Immature natural killer cell (primary cell): Measurements from ENCODE around the gene TMEM125. TPM values are rescaled to one million over a fixed set of nuclear protein-coding genes. Genes with fewer than 3 reads are reported as not detected.

Experiments used
- DNase-seq, 3 donors: peaks; one replicate each; pipeline ENCODE4 v3.0.0; 2022; ENCODE audit warnings: mixed read lengths in 1 of 3
- H3K27ac Mint-ChIP-seq, 6 donors: one replicate each; pipeline ENCODE4 v1.8.0; 2020; ENCODE audit warnings: mixed read lengths in 6 of 6, mild to moderate bottlenecking in 5 of 6, inconsistent platforms in 4 of 6, moderate library complexity in 3 of 6
- H3K27me3 Mint-ChIP-seq, 3 donors: one replicate each; pipeline ENCODE4 v1.8.0; 2020 to 2021; ENCODE audit warnings: low read depth in 3 of 3, mild to moderate bottlenecking in 3 of 3, mixed read lengths in 3 of 3, moderate library complexity in 3 of 3, inconsistent platforms in 1 of 3
- H3K36me3 Mint-ChIP-seq, 3 donors: one replicate each; pipeline ENCODE4 v1.8.0; 2020; ENCODE audit warnings: mixed read lengths in 3 of 3, inconsistent platforms in 2 of 3, mild to moderate bottlenecking in 2 of 3
- H3K4me1 Mint-ChIP-seq, 2 donors: one replicate each; pipeline ENCODE4 v1.8.0; 2020; ENCODE audit warnings: inconsistent platforms in 2 of 2, mild to moderate bottlenecking in 2 of 2, mixed read lengths in 2 of 2, moderate library complexity in 1 of 2
- H3K4me3 Mint-ChIP-seq, 5 donors: one replicate each; pipeline ENCODE4 v1.8.0; 2020; ENCODE audit warnings: mild to moderate bottlenecking in 5 of 5, mixed read lengths in 5 of 5, inconsistent platforms in 3 of 5, moderate library complexity in 3 of 5
- H3K9me3 Mint-ChIP-seq, 6 donors: one replicate each; pipeline ENCODE4 v1.8.0; 2020; ENCODE audit warnings: mild to moderate bottlenecking in 6 of 6, mixed read lengths in 6 of 6, inconsistent platforms in 4 of 6, moderate library complexity in 3 of 6
- polyA plus RNA-seq, 3 donors: library from polyadenylated mRNA; unstranded; fragments of 300-500 nt; fragmentation: Illumina TruSeq; gene quantifications; one replicate each; pipeline ENCODE4 v1.2.3, GENCODE V29; 2021

The TMEM125 gene
- polyA plus RNA-seq, 3 donors from 2014 or later, result 0.53 to 3.7 TPM; not detected in 1

DNA sequence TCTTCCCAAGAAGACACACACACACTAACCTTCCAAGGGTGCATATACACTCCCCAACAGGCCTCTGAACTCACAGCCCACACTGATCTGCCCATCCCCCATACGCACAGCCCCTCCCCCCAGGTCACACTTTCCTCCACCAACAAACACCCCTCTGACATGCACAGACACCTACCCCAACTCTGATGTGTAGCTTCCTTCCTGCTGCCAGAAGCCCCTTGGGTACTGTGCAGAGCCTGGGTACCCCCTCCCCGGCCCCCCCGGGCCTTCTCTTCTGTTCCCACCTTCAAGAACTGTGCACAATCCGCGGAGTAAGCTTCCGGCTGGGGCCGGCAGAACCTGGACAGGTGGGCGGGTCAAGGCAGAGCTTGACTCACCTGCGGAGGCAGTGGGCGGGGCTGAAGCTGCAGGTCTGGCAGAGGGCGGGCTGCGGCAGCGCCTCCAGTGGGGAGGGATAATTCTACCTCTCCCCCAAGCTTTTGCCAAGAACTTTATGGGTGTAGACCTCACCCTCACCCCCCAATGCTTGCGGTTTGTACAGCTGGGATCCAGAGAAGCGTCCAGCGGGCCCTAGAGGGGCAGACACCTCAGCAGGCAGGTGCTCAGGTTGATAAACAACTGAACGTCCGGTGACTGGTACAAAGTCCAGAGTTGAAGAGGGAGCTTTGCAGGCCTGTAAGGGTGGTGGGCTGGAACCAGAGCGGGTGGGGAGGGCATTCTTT lies 15.6 kb downstream of the TMEM125 start, which contains the start of gene C1orf210:
Gene C1orf210 (minus strand): TSS at position 313 of the 722 bp plus-strand sequence. CDS start 2,311 bp downstream, outside the sequence.
- H3K4me1 Mint-ChIP-seq, result peaks cover 0 to 1% of the 10 kb centered on the region in 2 donors
- no peak for DNase-seq
- no peak within 1 kb of the TSS for H3K27ac Mint-ChIP-seq
- H3K9me3 Mint-ChIP-seq, result no peaks in the 10 kb centered on the region
- no peak within 1 kb of the TSS for H3K4me3 Mint-ChIP-seq
- no peaks in the 10 kb centered on the region for H3K27me3 Mint-ChIP-seq
- H3K36me3 Mint-ChIP-seq, result no peaks in the 10 kb centered on the region

DNA sequence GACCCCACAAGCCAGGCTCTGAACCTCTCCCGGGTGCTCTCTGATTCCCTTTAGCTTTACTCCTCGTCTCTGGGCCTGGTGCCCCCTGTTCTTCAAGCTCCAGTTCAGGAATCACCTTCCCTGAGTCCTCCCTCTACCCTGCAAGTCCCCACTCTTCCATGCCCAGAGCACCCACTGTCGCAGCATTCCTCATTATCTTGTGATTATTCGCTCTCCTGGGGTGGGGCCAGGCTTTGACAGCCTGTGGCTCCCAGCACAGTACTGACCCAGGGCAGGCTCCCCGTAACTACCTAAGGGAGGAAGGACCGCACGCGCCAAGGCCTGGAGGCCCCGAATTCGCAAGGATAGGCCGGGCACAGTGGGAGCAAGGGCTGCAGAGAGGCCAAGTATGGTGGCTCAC lies 16.3 kb downstream of the TMEM125 start:
- Mint-ChIP-seq H3K36me3 (no peaks in the 10 kb centered on the region), H3K4me3 (no peak overlapping the region), H3K27ac (no peak overlapping the region), H3K4me1 (peaks cover 0 to 1% of the 10 kb centered on the region in 2 donors), H3K27me3 (no peaks in the 10 kb centered on the region), H3K9me3 (no peaks in the 10 kb centered on the region)
- DNase-seq, result no peak

DNA sequence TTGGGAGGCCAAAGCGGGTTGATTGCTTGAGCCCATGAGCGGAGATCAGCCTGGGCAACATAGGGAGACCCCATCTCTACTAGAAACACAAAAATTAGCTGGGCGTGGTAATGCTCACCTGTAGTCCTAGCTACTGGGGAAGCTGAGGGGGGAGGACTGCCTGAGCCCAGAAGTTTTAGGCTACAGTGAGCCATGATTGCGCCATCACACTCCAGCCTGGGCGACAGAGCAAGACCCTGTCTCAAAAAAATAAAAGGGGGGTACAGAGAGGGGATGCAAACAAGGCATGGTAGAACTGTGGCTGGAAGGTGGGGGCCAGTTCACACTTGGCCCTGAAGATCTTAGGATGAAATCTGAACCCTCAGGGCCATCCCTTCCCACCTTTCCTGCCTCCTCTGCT lies 16.8 kb downstream of the TMEM125 start:
- Mint-ChIP-seq H3K9me3 (no peaks in the 10 kb centered on the region), H3K27me3 (no peaks in the 10 kb centered on the region), H3K4me3 (no peak overlapping the region), H3K36me3 (no peaks in the 10 kb centered on the region), H3K4me1 (peaks cover 0 to 1% of the 10 kb centered on the region in 2 donors), H3K27ac (no peak overlapping the region)
- DNase-seq, result no peak

DNA sequence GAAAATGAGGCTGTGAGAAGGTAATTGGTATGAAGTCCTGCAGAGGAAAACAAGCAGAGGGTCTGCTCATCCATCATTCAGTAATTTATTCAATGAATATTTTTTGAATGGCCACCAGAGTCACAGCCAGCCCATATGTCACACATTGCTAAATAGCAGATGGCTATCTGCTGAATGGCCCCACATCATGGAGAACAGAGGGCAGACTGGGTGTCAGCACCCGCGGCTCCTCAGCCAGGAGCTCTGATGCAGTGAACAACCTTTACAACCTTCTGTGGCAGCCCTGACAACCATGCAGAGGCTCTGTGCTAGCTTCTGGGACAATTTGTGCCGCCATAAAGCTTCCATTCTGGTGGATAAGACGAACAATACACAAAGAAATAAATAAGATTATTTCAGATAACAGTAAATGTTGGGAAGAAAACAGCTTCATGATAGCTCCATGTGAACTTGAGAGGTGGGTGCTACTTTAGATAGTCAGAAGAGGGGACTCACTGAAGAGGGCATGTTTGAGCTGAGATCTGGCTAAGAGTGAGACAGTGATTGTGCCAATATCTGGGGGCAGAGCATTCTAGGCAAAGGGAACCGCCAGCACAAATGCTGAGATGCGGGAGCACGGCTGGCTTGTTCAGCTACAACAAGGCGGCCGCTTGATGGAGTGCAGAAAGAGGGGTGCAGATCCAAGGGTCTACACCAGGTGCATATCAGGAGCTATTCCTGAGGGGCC lies 18.4 kb downstream of the TMEM125 start:
- H3K9me3 Mint-ChIP-seq, result no peaks in the 10 kb centered on the region
- H3K27ac Mint-ChIP-seq, result no peak overlapping the region
- H3K4me3 Mint-ChIP-seq, result no peak overlapping the region

DNA sequence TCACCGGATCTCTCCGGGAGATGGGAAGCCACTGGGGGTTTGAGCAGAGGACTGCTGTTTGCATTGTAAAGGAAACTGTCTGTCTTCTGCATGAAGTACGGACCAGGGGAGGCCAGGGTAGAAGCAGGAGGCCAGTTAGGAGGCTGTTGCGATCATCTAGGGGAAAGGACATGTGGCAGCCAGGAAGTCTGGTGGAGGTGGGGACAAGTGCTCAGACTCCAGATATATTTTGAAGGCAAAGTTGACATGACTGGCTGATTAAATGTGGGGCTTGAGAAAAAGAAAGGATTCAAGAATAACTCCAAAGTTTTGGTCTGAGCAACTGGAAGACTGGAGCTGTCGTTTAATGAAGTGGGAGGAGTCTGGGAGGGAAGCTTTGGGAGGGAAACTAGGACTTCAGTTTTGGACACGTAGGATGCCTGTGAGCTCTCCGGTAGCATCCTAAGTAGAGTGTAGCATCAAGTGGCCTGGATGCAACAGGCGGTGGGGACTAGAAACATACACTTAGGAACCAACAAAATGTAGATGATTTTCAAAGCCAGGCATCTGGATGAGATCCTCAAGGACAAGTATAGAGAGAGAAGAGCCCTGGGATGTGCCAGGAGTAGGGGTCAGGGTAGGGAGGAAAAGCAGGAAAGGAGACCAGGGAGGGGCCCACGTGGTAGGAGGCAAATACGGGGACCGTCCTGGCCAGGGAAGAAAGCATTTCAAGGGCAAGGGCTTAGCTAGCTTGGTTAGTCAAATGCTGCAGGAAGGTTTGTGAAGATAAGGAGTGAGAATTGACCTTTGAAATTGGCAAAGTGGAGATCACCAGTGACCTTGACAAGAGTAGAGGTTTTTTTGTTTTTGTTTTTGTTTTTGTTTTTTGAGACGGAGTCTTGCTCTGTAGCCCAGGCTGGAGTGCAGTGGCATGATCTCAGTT lies 19.3 kb downstream of the TMEM125 start:
- no peak overlapping the region for H3K4me3 Mint-ChIP-seq
- H3K27ac Mint-ChIP-seq, result no peak overlapping the region
- H3K4me1 Mint-ChIP-seq, result peaks cover 0 to 1% of the 10 kb centered on the region in 2 donors
- DNase-seq, result no peak
- H3K36me3 Mint-ChIP-seq, result no peaks in the 10 kb centered on the region
- no peaks in the 10 kb centered on the region for H3K9me3 Mint-ChIP-seq
- no peaks in the 10 kb centered on the region for H3K27me3 Mint-ChIP-seq

More for the DNA sequence above, 18.4 kb downstream of the TMEM125 start:
- H3K4me1 Mint-ChIP-seq, result peaks cover 0 to 1% of the 10 kb centered on the region in 2 donors
- no peaks in the 10 kb centered on the region for H3K36me3 Mint-ChIP-seq
- H3K27me3 Mint-ChIP-seq, result no peaks in the 10 kb centered on the region
- no peak for DNase-seq

DNA sequence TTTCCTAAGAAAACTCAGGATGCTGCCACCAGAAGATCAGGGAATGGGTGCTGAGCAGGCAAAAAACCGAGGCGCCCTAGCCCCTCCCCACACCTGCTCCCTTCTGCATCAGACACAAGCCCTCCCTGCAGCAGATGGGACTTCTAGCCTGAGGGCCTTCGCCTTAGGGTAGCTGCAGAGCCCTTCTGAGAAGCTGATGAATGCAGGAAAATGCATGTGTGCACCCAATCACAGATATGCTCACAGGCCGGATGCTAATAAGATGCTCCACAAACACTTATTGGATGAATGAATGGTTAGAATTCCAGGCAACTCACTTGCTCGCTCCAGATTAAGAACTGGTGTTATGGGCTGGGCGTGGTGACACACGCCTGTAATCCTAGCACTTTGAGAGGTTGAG lies 22.4 kb downstream of the TMEM125 start:
- H3K27ac Mint-ChIP-seq, result no peak overlapping the region
- no peaks in the 10 kb centered on the region for H3K9me3 Mint-ChIP-seq
- no peaks in the 10 kb centered on the region for H3K36me3 Mint-ChIP-seq
- no peak overlapping the region for H3K4me3 Mint-ChIP-seq
- peaks cover 5 to 7% of the 10 kb centered on the region in 2 donors for H3K4me1 Mint-ChIP-seq
- no peak for DNase-seq
- peaks cover 0 to 4% (median 0%) of the 10 kb centered on the region in 3 donors for H3K27me3 Mint-ChIP-seq

DNA sequence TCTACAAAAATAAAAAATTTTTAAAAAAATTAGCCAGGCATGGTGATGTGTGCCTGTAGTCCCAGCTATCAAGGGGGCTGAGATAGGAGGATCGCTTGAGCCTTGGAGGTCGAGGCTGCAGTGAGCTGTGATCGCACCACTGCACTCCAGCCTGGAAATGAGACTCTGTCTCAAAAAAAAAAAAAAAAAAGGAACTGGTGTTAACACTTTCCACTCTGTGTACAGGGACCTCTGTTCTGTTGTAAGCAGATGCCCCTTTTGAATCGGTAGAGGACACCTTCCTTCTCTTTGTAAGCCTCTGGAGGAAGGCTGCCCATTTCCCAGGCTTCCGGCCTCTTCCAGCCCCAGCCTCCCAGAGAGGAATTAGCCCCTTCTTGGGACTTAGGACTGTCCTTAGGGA lies 22.9 kb downstream of the TMEM125 start:
- H3K27ac Mint-ChIP-seq, result no peak overlapping the region
- H3K4me3 Mint-ChIP-seq, result no peak overlapping the region
- no peaks in the 10 kb centered on the region for H3K9me3 Mint-ChIP-seq
- no peak for DNase-seq
- H3K27me3 Mint-ChIP-seq, result peaks cover 0 to 4% (median 0%) of the 10 kb centered on the region in 3 donors
- H3K36me3 Mint-ChIP-seq, result no peaks in the 10 kb centered on the region
- H3K4me1 Mint-ChIP-seq, result peaks cover 5 to 7% of the 10 kb centered on the region in 2 donors

DNA sequence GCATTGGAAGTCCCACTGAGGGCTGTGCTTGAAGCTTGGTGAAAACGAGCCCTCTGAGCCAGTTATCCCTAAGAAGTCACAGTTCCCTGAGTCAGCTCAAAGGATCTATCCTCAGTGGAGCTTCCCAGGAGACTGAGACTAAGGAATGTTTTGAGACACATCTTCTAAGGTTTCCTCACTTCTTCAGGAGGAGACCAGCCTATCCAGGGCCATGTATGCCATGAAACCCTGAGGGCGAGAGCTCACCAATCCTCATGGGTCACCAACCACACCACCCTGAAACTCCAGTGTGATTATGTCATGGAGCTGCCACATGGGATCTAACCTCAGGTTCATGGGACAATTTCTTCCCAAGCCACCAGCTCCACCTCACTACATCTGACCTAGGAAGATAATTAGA lies 23.4 kb downstream of the TMEM125 start:
- Mint-ChIP-seq H3K9me3 (no peaks in the 10 kb centered on the region), H3K27ac (no peak overlapping the region), H3K4me1 (peaks cover 5 to 7% of the 10 kb centered on the region in 2 donors), H3K4me3 (no peak overlapping the region), H3K27me3 (peaks cover 0 to 4% (median 0%) of the 10 kb centered on the region in 3 donors), H3K36me3 (no peaks in the 10 kb centered on the region)
- DNase-seq, result no peak

DNA sequence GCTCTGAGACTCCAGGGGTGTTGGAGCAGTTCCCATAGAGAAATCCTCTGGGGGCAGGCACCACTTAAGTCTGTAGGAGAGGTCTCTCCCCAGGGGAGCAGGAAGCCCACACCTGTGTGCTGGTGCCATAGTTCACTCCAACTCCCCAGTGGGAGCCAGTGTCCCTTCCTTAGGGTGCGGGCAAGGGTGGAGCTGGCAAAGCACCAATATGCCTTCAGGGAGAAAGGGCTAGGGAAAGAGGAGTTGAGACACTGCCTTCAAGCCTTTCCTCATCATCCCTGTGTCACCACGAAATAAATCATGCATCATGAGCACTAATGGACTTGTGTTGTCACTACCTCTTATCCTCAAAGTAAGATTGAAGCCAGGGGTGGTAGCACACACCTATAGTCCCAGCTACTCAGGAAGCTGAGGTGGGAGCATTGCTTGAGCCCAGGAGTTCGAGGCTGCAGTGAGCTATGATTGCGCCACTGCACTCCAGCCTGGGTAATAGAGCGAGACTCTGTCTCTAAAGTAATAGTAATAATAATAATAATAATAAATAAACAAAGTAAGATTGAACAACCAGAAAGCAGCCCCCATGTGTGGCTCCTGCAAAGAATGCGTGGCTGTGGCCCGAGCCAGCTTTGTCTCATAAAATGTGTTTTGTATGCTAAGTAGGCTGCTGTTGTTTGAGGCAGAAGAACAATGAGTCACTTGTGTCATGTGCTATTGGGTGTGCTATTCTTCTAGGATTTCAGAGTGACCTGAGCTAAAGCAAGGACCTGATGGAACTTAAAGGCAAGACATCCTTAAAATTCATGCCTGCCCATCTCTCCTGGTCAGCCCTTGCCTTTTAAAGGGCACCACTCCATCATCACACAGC lies 24.3 kb downstream of the TMEM125 start:
- Mint-ChIP-seq H3K27ac (no peak overlapping the region), H3K4me3 (no peak overlapping the region), H3K4me1 (peaks cover 5 to 7% of the 10 kb centered on the region in 2 donors), H3K27me3 (peaks cover 0 to 4% (median 0%) of the 10 kb centered on the region in 3 donors), H3K36me3 (no peaks in the 10 kb centered on the region), H3K9me3 (no peaks in the 10 kb centered on the region)
- DNase-seq, result no peak

DNA sequence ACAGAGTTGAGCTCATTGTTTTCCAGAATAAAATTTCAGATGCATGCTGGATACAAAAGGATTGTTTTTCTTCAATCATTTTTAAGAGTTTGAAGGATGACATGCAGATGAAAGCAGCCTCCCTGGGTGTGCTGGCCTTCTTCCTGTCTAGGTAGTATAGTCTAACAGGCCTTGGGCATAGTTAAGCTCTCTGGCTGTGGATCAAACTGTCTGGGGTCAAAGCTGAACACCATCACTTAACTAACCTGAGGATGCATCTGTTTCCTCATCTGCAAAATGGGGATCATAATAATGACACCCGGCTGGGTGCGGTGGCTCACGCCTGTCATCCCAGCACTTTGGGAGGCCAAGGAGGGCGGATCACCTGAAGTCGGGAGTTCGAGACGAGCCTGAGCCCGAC lies 25.0 kb downstream of the TMEM125 start:
- H3K27ac Mint-ChIP-seq, result no peak overlapping the region
- H3K27me3 Mint-ChIP-seq, result peaks cover 0 to 4% (median 0%) of the 10 kb centered on the region in 3 donors
- no peak for DNase-seq
- H3K9me3 Mint-ChIP-seq, result no peaks in the 10 kb centered on the region
- H3K36me3 Mint-ChIP-seq, result no peaks in the 10 kb centered on the region
- H3K4me3 Mint-ChIP-seq, result no peak overlapping the region
- H3K4me1 Mint-ChIP-seq, result peaks cover 5 to 7% of the 10 kb centered on the region in 2 donors

DNA sequence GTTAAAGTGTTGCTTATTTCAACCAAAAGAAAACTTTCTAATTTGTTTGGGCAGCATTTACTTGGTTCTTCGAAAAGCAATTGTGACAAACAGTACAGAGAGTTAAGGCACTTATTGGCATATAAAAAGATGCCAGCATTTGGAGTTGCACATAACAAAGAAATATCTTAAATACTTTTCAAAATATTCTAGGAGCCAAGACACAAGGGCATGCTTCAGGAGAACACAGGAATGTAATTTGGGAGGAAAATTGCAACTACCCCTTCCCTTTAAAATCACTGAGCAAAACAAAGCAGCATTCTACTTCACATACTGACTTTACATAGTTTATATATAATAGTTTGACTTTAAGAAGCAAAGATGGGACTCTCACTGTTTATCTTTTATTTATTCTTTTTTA lies 26.4 kb downstream of the TMEM125 start:
- Mint-ChIP-seq H3K36me3 (no peaks in the 10 kb centered on the region), H3K27ac (no peak overlapping the region), H3K4me3 (no peak overlapping the region), H3K27me3 (peaks cover 0 to 4% (median 0%) of the 10 kb centered on the region in 3 donors), H3K4me1 (peaks cover 11 to 12% of the 10 kb centered on the region in 2 donors), H3K9me3 (no peaks in the 10 kb centered on the region)
- DNase-seq, result no peak

DNA sequence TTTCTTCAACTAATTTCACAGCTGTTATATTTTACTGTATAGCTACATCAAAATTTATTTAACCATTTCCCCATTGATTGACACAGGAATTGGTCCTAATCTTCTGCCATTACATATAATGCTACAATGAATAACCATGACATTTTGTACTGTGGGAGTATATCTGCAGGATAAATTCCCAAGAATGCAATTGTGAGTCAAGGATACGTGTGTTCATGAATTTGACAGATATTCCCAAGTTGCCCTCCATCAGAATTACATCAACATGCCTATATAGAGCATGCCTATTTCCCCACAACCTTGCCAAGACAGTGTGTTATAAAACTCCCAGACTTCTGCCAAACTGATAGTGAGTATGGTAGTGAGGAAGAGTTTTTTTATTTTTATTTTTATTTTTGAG lies 28.3 kb downstream of the TMEM125 start:
- Mint-ChIP-seq H3K27ac (no peak overlapping the region), H3K4me3 (no peak overlapping the region), H3K27me3 (peaks cover 2 to 5% (median 4%) of the 10 kb centered on the region in 3 donors), H3K4me1 (peaks cover 13% of the 10 kb centered on the region in 2 donors), H3K9me3 (no peaks in the 10 kb centered on the region), H3K36me3 (no peaks in the 10 kb centered on the region)
- no peak for DNase-seq

DNA sequence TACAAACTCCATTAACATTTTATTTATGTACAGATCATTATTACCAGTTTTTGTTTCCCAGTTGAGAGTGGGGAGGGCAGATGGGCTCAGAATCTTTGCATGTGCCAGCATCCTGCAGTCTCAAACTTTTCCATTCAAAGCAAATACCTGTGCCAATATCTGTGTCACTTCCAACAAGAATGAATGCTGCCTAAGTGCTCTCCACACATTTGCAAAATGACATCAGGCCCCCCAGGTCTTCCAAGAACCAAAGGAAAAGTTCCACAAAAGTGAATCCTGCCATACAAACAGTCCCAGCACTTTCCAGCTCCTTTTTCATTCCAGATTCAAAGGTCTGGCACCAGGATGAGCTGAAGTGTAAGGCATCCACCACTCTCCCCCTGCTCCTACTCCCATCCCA lies 29.3 kb downstream of the TMEM125 start:
- no peak for DNase-seq
- H3K4me1 Mint-ChIP-seq, result peaks cover 13% of the 10 kb centered on the region in 2 donors
- no peaks in the 10 kb centered on the region for H3K36me3 Mint-ChIP-seq
- H3K4me3 Mint-ChIP-seq, result no peak overlapping the region
- H3K27me3 Mint-ChIP-seq, result peaks cover 2 to 5% (median 4%) of the 10 kb centered on the region in 3 donors
- H3K27ac Mint-ChIP-seq, result no peak overlapping the region
- H3K9me3 Mint-ChIP-seq, result no peaks in the 10 kb centered on the region
